Kidney epithelial cell (primary cell): Measurements from ENCODE around the gene CACNB2. TPM values are rescaled to one million over a fixed set of nuclear protein-coding genes. Genes with fewer than 3 reads are reported as not detected.

ENCODE experiments used
- DNase-seq: peaks from one replicate; pipeline ENCODE4 v3.0.0-alpha.2; 2010; ENCODE audit warnings: low read depth
- H3K27me3 ChIP-seq: 2 replicates; pipeline ENCODE4 v1.6.0; 2011; ENCODE audit warnings: low read length; ENCODE audit not compliant: control insufficient read depth, insufficient read depth
- H3K36me3 ChIP-seq: 2 replicates; pipeline ENCODE4 v1.5.1; 2011; ENCODE audit warnings: low read length; ENCODE audit not compliant: control insufficient read depth, insufficient read depth
- H3K4me3 ChIP-seq: 2 replicates; pipeline ENCODE4 v1.5.1; 2011; ENCODE audit warnings: low read depth, mild to moderate bottlenecking, control low read depth, low read length
- total RNA-seq: library from RNA; depleted of rRNA; stranded (reverse); fragments of >200 nt; gene quantifications from 2 replicates; pipeline ENCODE4 v1.2.3, GENCODE V29; 2015
- TF ChIP-seq, protein P1 (sequence below): IDR thresholded peaks from 2 replicates; pipeline ENCODE4 v1.5.1; 2011; ENCODE audit warnings: mild to moderate bottlenecking, moderate library complexity, low read length, control low read depth, inconsistent platforms; ENCODE audit not compliant: insufficient read depth, poor library complexity, severe bottlenecking

Gene CACNB2
- total RNA-seq, 1 donor from 2014 or later = 0.04 TPM

DNA sequence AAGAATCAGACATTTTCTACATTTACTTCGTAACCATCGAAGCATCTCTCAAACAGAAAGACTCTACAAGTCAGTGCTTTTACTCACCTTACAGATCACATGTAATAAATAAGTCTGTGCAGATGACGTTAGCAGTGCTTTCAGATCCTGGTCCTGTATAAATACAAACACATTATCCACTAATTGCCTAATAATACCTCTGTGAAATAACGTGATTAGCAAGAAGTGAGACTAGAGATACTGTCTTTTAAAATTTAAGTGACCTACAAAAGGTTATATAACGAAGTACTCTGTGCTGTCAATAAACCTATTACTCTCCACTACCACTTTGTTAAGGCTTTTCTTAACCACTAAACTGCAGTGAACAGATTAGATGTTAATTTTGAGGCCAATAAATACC, 264.3 kb downstream of the CACNB2 start:
- Histone ChIP-seq H3K36me3 (no peaks in the 10 kb centered on the region), H3K27me3 (peaks cover 2% of the 10 kb centered on the region), H3K4me3 (no peak overlapping the region)
- DNase-seq = no peak
- TF ChIP-seq, protein P1, sequence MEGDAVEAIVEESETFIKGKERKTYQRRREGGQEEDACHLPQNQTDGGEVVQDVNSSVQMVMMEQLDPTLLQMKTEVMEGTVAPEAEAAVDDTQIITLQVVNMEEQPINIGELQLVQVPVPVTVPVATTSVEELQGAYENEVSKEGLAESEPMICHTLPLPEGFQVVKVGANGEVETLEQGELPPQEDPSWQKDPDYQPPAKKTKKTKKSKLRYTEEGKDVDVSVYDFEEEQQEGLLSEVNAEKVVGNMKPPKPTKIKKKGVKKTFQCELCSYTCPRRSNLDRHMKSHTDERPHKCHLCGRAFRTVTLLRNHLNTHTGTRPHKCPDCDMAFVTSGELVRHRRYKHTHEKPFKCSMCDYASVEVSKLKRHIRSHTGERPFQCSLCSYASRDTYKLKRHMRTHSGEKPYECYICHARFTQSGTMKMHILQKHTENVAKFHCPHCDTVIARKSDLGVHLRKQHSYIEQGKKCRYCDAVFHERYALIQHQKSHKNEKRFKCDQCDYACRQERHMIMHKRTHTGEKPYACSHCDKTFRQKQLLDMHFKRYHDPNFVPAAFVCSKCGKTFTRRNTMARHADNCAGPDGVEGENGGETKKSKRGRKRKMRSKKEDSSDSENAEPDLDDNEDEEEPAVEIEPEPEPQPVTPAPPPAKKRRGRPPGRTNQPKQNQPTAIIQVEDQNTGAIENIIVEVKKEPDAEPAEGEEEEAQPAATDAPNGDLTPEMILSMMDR = no peak

DNA sequence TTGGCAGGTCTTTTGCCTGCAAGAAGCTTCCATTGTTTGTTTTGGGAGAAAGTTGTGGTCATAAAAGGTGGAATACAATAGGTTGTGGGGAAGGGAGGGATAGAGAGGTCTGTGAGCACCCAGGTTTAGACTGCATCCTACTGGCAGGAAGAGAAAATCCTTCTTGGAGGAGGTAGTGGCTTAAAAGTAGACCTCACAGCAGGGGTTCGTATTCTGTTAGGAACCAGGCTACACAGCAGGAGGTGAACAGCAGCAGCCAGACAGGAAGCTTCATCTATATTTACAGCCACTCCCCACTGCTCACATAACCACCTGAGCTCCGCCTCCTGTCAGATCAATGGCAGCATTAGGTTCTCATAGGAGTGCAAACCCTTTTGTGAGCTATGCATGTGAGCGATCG, 265.9 kb downstream of the CACNB2 start:
- no peak overlapping the region for H3K4me3 ChIP-seq
- H3K27me3 ChIP-seq = no peaks in the 10 kb centered on the region
- TF ChIP-seq, protein P1 = no peak
- no peaks in the 10 kb centered on the region for H3K36me3 ChIP-seq
- DNase-seq = no peak

DNA sequence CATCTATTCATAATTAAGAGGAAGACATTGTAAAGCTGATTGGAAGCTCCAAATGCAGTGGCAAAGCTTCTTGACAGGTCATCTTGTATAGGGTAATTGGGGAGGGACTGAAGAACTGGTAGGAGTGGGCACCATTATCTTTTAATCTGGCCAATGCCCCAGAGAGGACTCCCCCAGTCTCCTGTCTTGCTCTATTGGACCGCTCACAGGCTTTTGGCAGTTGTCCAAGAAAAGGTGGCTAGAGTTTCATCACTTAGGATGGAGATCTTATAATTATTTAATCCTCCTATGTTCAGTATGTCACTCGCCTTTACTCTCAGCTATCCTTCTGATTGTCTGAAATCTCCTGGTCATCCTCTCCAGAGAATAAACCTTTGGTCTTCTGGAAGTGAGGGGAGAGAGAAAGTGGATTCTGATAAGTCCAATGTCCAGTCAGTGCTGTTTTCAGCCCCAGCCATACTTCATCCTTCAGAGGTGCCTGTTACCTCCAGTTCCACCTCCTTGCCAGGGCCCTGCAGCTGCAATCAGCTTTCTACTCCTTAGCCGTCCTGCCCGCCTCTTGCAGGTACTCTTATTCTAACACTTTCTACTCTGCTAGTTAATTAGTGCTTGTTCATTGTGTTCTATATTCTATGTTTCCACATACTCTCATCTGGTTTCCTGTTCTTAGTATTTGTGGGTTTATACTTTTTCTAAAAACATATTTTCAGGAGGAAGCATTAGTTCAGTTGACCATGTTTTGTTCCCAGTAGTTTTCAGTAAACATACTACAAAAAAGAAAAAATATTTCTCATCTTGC, 269.6 kb downstream of the CACNB2 start:
- DNase-seq = no peak

DNA sequence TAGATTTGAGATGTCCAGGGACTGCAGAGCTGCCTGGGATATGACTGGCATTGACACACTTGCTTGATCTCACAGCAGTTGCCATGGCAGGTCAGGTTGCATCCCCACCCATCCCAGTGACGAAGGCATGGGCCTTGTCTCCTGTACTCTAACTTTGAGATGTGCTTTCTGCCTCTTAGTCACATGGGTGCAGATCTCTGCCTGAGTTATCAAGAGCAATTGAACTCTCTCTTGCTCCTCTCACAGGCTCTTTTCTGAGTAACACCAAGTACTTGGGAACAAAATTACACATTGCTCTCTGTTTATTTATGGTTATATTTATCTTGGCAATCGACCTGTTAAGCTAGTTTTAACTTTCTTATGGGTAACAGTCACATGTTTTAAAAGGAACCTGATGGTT, 273.8 kb downstream of the CACNB2 start:
- no peaks in the 10 kb centered on the region for H3K27me3 ChIP-seq
- no peak overlapping the region for H3K4me3 ChIP-seq
- no peak for DNase-seq
- H3K36me3 ChIP-seq = no peaks in the 10 kb centered on the region
- TF ChIP-seq, protein P1 = no peak

More for the DNA sequence above, 269.6 kb downstream of the CACNB2 start:
- Histone ChIP-seq H3K27me3 (no peaks in the 10 kb centered on the region), H3K36me3 (no peaks in the 10 kb centered on the region), H3K4me3 (no peak overlapping the region)
- TF ChIP-seq, protein P1 = no peak

DNA sequence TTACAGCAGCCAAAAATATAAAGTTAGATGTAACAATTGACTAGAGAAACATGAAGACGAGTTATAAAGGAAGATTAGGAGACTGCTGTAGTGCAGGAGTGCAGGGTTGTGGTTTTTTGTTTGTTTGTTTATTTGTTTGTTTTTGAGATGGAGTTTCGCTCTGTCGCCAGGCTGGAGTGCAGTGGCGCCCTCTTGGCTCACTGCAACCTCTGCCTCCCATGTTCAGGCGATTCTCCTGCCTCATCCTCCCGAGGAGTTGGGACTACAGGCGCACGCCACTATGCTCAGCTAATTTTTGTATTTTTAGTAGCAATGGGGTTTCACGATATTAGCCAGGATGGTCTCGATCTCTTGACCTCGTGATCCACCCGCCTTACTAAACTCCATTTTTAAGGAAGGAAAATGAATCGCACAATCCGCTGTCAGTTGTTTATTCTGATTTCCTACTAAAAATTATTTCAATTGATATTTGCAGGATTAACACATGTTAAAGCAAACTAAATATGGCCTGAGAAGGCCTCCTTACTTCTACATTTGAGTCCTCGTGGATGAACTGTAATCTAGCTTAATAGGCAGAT, 277.8 kb downstream of the CACNB2 start:
- H3K4me3 ChIP-seq = no peak overlapping the region
- DNase-seq = no peak
- H3K27me3 ChIP-seq = no peaks in the 10 kb centered on the region
- no peaks in the 10 kb centered on the region for H3K36me3 ChIP-seq
- TF ChIP-seq, protein P1 = no peak
